Measurements from ENCODE around the gene NBEAL2.

Gene NBEAL2

DNA sequence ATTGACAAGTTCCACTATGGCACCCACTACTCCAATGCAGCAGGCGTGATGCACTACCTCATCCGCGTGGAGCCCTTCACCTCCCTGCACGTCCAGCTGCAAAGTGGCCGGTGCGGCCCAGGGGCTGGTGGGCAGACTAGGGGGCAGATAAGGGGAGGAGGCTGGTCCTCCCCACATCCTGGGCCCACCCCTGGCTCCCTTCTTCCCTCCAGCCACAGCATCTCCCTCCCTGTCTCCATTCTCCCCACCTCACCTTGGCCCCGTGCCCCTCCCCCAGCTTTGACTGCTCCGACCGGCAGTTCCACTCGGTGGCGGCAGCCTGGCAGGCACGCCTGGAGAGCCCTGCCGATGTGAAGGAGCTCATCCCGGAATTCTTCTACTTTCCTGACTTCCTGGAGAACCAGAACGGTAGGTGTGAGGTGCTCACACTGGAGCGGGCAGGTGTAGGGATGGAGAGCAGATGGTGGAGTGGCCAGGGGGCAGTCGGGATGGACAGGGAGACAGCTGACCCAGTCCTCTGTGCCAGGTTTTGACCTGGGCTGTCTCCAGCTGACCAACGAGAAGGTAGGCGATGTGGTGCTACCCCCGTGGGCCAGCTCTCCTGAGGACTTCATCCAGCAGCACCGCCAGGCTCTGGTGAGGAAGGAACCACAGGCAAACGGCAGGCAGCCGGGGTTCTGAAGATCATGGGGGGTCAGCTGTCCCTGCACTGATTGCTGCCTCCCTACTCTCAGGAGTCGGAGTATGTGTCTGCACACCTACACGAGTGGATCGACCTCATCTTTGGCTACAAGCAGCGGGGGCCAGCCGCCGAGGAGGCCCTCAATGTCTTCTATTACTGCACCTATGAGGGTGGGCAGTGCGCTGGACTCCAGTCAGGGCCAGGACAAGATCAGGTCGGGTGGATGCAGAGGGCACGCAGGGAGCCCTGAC is 26.0 kb downstream of the NBEAL2 start:
- no peak for DNase-seq
- H3K4me3 ChIP-seq (ENCODE audit: insufficient read depth, low read depth, low read length, poor library complexity, severe bottlenecking), result no peak overlapping the region
- no peaks in the 10 kb centered on the region for H3K9me3 ChIP-seq (ENCODE audit: control insufficient read depth, low read length)
- no peaks in the 10 kb centered on the region for H3K4me1 ChIP-seq (ENCODE audit: control insufficient read depth, insufficient read depth, low read length, poor library complexity, severe bottlenecking)
- H3K27me3 ChIP-seq (replicated peaks; ENCODE audit: control insufficient read depth, insufficient read depth, low read length, poor library complexity, severe bottlenecking), result no peaks in the 10 kb centered on the region
- H3K36me3 ChIP-seq (ENCODE audit: control insufficient read depth, insufficient read depth, low read length), result peaks cover 87% of the 10 kb centered on the region
- H3K27ac ChIP-seq (ENCODE audit: insufficient read depth, low read length, poor library complexity, severe bottlenecking), result no peak overlapping the region

DNA sequence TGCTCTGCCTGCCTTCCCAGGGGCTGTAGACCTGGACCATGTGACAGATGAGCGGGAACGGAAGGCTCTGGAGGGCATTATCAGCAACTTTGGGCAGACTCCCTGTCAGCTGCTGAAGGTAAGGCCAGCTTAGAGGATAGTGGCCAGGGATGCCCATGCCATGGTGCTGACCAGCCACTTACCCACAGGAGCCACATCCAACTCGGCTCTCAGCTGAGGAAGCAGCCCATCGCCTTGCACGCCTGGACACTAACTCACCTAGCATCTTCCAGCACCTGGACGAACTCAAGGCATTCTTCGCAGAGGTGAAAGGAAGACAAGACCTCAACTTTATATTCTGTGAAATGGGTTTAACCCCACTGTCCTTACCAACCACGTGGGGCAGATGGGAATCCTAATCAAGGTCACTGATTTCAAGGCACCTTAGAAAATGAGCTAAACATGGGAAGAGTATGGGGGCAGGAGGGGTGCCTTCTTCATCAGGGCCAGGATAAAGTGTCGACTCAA is 26.7 kb downstream of the NBEAL2 start:
- no peak for DNase-seq
- Histone ChIP-seq H3K4me1 (ENCODE audit: control insufficient read depth, insufficient read depth, low read length, poor library complexity, severe bottlenecking) (no peaks in the 10 kb centered on the region), H3K36me3 (ENCODE audit: control insufficient read depth, insufficient read depth, low read length) (peaks cover 80% of the 10 kb centered on the region), H3K9me3 (ENCODE audit: control insufficient read depth, low read length) (no peaks in the 10 kb centered on the region), H3K4me3 (ENCODE audit: insufficient read depth, low read depth, low read length, poor library complexity, severe bottlenecking) (no peak overlapping the region), H3K27me3 (replicated peaks; ENCODE audit: control insufficient read depth, insufficient read depth, low read length, poor library complexity, severe bottlenecking) (no peaks in the 10 kb centered on the region), H3K27ac (ENCODE audit: insufficient read depth, low read length, poor library complexity, severe bottlenecking) (no peak overlapping the region)

DNA sequence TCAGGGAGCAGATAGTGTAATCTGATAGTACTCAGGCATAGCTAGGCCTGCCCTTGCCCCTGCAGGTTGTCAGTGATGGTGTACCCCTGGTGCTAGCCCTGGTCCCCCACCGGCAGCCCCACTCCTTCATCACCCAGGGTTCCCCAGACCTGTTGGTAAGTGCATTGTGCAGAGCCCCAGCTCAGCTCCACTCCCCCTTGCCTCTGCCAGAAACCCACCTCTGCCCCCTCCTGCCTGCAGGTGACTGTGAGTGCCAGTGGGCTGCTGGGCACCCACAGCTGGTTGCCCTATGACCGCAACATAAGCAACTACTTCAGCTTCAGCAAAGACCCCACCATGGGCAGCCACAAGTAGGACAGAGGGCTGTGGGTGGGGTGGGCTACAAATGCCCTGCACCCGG is 27.5 kb downstream of the NBEAL2 start:
- H3K36me3 ChIP-seq (ENCODE audit: control insufficient read depth, insufficient read depth, low read length), result peaks cover 72% of the 10 kb centered on the region

DNA sequence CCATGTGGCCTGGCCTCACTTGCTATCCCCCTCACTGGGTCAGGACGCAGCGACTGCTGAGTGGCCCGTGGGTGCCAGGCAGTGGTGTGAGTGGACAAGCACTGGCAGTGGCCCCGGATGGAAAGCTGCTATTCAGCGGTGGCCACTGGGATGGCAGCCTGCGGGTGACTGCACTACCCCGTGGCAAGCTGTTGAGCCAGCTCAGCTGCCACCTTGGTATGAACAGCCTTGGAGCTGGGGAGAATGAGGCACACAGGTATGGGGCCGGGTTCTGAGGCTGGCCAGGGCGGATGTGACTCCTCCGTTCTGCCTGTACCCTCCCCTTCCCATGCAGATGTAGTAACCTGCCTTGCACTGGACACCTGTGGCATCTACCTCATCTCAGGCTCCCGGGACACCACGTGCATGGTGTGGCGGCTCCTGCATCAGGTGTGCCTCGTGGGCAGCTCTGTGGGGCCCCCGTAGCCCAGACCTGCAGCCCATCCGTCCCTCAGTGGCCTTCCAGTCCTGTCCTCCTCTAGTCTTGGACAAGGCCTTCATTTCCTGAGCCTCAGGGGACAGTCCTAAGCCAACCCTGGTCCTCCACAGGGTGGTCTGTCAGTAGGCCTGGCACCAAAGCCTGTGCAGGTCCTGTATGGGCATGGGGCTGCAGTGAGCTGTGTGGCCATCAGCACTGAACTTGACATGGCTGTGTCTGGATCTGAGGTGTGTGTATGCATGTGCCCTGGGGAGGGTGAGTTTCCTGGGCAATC is 28.2 kb downstream of the NBEAL2 start:
- DNase-seq, result no peak
- no peak overlapping the region for H3K4me3 ChIP-seq (ENCODE audit: insufficient read depth, low read depth, low read length, poor library complexity, severe bottlenecking)
- no peaks in the 10 kb centered on the region for H3K27me3 ChIP-seq (replicated peaks; ENCODE audit: control insufficient read depth, insufficient read depth, low read length, poor library complexity, severe bottlenecking)
- peaks cover 66% of the 10 kb centered on the region for H3K36me3 ChIP-seq (ENCODE audit: control insufficient read depth, insufficient read depth, low read length)
- no peaks in the 10 kb centered on the region for H3K9me3 ChIP-seq (ENCODE audit: control insufficient read depth, low read length)
- H3K4me1 ChIP-seq (ENCODE audit: control insufficient read depth, insufficient read depth, low read length, poor library complexity, severe bottlenecking), result no peaks in the 10 kb centered on the region
- no peak overlapping the region for H3K27ac ChIP-seq (ENCODE audit: insufficient read depth, low read length, poor library complexity, severe bottlenecking)

More for the DNA sequence above, 27.5 kb downstream of the NBEAL2 start:
- Histone ChIP-seq H3K27ac (ENCODE audit: insufficient read depth, low read length, poor library complexity, severe bottlenecking) (no peak overlapping the region), H3K9me3 (ENCODE audit: control insufficient read depth, low read length) (no peaks in the 10 kb centered on the region), H3K4me3 (ENCODE audit: insufficient read depth, low read depth, low read length, poor library complexity, severe bottlenecking) (no peak overlapping the region), H3K4me1 (ENCODE audit: control insufficient read depth, insufficient read depth, low read length, poor library complexity, severe bottlenecking) (no peaks in the 10 kb centered on the region), H3K27me3 (replicated peaks; ENCODE audit: control insufficient read depth, insufficient read depth, low read length, poor library complexity, severe bottlenecking) (no peaks in the 10 kb centered on the region)
- DNase-seq, result no peak

DNA sequence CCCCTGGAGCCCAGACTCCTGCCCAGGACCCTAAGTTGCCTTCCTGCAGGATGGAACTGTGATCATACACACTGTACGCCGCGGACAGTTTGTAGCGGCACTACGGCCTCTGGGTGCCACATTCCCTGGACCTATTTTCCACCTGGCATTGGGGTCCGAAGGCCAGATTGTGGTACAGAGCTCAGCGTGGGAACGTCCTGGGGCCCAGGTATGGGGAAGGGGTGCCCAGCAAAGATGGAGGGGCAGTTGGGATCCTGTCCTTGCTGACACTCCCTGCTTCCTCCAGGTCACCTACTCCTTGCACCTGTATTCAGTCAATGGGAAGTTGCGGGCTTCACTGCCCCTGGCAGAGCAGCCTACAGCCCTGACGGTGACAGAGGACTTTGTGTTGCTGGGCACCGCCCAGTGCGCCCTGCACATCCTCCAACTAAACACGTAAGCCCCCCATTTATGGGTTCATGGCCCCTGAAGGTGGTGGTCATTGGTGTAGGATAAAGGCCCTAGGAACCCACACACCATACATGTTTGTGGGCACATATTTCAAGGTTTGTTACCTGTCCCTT is 28.8 kb downstream of the NBEAL2 start:
- peaks cover 59% of the 10 kb centered on the region for H3K36me3 ChIP-seq (ENCODE audit: control insufficient read depth, insufficient read depth, low read length)
- no peak overlapping the region for H3K4me3 ChIP-seq (ENCODE audit: insufficient read depth, low read depth, low read length, poor library complexity, severe bottlenecking)
- H3K9me3 ChIP-seq (ENCODE audit: control insufficient read depth, low read length), result no peaks in the 10 kb centered on the region
- H3K27me3 ChIP-seq (replicated peaks; ENCODE audit: control insufficient read depth, insufficient read depth, low read length, poor library complexity, severe bottlenecking), result no peaks in the 10 kb centered on the region
- H3K4me1 ChIP-seq (ENCODE audit: control insufficient read depth, insufficient read depth, low read length, poor library complexity, severe bottlenecking), result no peaks in the 10 kb centered on the region
- no peak overlapping the region for H3K27ac ChIP-seq (ENCODE audit: insufficient read depth, low read length, poor library complexity, severe bottlenecking)
- DNase-seq, result no peak

DNA sequence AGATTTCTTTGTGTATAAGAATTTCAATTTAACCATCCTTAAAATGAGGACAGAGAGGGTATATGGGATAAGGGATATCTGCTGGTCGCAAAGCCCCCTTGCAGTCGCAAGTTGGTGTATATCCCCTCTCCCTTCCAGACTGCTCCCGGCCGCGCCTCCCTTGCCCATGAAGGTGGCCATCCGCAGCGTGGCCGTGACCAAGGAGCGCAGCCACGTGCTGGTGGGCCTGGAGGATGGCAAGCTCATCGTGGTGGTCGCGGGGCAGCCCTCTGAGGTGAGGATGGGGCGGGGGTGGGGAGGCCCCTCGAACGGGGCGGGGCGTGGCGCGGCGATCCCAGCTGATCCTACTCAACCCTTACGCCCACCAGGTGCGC is 29.4 kb downstream of the NBEAL2 start:
- no peak for DNase-seq
- Histone ChIP-seq H3K4me1 (ENCODE audit: control insufficient read depth, insufficient read depth, low read length, poor library complexity, severe bottlenecking) (no peaks in the 10 kb centered on the region), H3K27ac (ENCODE audit: insufficient read depth, low read length, poor library complexity, severe bottlenecking) (peak overlapping the region; percentile 51), H3K27me3 (replicated peaks; ENCODE audit: control insufficient read depth, insufficient read depth, low read length, poor library complexity, severe bottlenecking) (no peaks in the 10 kb centered on the region), H3K9me3 (ENCODE audit: control insufficient read depth, low read length) (no peaks in the 10 kb centered on the region), H3K4me3 (ENCODE audit: insufficient read depth, low read depth, low read length, poor library complexity, severe bottlenecking) (no peak overlapping the region), H3K36me3 (ENCODE audit: control insufficient read depth, insufficient read depth, low read length) (peaks cover 54% of the 10 kb centered on the region)

DNA sequence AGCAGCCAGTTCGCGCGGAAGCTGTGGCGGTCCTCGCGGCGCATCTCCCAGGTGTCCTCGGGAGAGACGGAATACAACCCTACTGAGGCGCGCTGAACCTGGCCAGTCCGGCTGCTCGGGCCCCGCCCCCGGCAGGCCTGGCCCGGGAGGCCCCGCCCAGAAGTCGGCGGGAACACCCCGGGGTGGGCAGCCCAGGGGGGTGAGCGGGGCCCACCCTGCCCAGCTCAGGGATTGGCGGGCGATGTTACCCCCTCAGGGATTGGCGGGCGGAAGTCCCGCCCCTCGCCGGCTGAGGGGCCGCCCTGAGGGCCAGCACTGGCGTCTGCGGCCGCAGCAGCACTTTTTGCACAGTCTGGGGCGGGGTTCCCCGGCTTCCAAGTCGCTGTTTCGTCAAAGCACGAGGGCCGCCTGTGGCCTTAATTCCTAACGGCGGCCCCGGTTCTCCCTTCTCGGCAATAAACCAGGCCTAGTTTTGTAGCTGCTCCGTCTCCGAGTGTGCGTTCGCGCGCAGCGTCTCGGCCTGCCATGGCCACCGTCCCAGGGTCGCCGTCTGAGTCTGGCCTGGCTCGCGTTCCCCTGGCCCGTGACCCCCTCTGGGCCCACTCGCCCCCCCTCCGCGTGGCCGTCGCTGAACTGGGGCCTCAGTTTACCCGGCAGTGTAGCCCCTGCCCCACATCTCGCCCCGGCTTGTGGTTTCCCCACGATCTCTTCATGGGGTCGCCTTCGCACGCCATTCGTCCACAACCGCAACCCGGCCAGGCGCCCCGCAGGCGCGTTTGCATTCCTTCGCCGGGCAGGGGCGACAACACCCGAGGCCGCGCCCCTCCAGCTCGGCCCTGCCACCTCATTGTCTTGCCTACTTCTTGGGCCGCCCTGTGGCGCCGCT is 30.0 kb downstream of the NBEAL2 start:
- Histone ChIP-seq H3K4me1 (ENCODE audit: control insufficient read depth, insufficient read depth, low read length, poor library complexity, severe bottlenecking) (no peaks in the 10 kb centered on the region), H3K27me3 (replicated peaks; ENCODE audit: control insufficient read depth, insufficient read depth, low read length, poor library complexity, severe bottlenecking) (no peaks in the 10 kb centered on the region), H3K4me3 (ENCODE audit: insufficient read depth, low read depth, low read length, poor library complexity, severe bottlenecking) (peak overlapping the region; percentile 32), H3K36me3 (ENCODE audit: control insufficient read depth, insufficient read depth, low read length) (peaks cover 48% of the 10 kb centered on the region), H3K27ac (ENCODE audit: insufficient read depth, low read length, poor library complexity, severe bottlenecking) (peak overlapping the region; percentile 51), H3K9me3 (ENCODE audit: control insufficient read depth, low read length) (no peaks in the 10 kb centered on the region)
- DNase-seq, result peak; percentile 18 to 72 (median 56)

DNA sequence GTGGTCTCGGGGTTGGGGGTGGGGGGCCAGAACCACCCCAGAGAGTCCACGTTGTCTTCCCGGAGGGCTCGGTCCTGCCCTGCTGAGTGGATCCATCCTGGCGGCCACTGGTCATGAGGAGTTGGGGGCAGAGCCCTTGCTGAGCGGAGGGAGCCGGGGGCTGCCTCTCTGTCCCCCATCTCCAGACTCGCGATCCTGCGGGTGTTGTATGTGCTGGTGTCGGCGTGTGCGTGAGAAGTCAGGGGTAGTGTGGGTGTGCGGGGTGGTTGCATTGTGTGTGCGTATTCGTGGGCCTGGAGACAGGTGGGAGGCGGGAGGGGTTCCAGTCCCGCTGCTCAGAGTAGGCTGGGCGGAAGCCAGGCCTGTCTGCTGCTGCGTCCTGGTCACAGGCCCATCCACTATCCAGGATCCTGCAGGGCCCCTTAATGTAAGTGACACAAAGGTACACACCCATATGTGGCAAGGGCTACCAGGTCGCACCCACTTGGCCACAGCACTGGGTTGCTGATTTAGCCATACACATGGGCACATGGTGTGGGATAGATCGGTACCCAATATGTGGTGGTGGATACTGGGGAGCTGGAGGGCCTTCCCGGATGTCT is 30.7 kb downstream of the NBEAL2 start:
- no peaks in the 10 kb centered on the region for H3K4me1 ChIP-seq (ENCODE audit: control insufficient read depth, insufficient read depth, low read length, poor library complexity, severe bottlenecking)
- no peaks in the 10 kb centered on the region for H3K27me3 ChIP-seq (replicated peaks; ENCODE audit: control insufficient read depth, insufficient read depth, low read length, poor library complexity, severe bottlenecking)
- no peaks in the 10 kb centered on the region for H3K9me3 ChIP-seq (ENCODE audit: control insufficient read depth, low read length)
- H3K36me3 ChIP-seq (ENCODE audit: control insufficient read depth, insufficient read depth, low read length), result peaks cover 40% of the 10 kb centered on the region
- DNase-seq, result no peak
- no peak overlapping the region for H3K27ac ChIP-seq (ENCODE audit: insufficient read depth, low read length, poor library complexity, severe bottlenecking)
- H3K4me3 ChIP-seq (ENCODE audit: insufficient read depth, low read depth, low read length, poor library complexity, severe bottlenecking), result no peak overlapping the region

DNA sequence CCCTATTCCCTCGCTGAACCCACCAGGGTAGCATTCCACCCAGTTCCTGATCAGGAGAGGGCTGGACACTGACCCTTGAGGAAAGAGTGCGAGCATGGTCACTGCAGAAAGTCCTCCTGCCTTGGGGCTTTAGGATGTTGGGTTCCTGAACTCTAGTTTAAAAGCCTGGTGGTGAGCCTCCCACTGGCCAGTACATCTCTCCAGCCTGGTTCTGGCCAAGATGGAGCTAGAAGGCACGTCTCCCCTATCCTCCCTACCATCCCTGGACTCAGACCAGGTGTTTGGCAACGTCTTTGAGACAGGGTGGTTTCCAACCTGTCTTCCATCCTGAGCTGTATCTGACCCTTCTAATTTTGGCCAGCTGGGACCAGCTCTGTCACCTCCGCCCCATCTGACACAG is 31.4 kb downstream of the NBEAL2 start:
- H3K4me3 ChIP-seq (ENCODE audit: insufficient read depth, low read depth, low read length, poor library complexity, severe bottlenecking), result no peak overlapping the region
- peaks cover 33% of the 10 kb centered on the region for H3K36me3 ChIP-seq (ENCODE audit: control insufficient read depth, insufficient read depth, low read length)
- H3K27me3 ChIP-seq (replicated peaks; ENCODE audit: control insufficient read depth, insufficient read depth, low read length, poor library complexity, severe bottlenecking), result no peaks in the 10 kb centered on the region
- no peaks in the 10 kb centered on the region for H3K4me1 ChIP-seq (ENCODE audit: control insufficient read depth, insufficient read depth, low read length, poor library complexity, severe bottlenecking)
- no peak for DNase-seq
- H3K9me3 ChIP-seq (ENCODE audit: control insufficient read depth, low read length), result no peaks in the 10 kb centered on the region
- no peak overlapping the region for H3K27ac ChIP-seq (ENCODE audit: insufficient read depth, low read length, poor library complexity, severe bottlenecking)

All from effector memory CD4-positive, alpha-beta T cell (primary cell).